Measurements from ENCODE around the gene PLIN4. TPM values are rescaled to one million over a fixed set of nuclear protein-coding genes. Genes with fewer than 3 reads are reported as not detected.
"Not testable (repeated sequence)": the region's sequence is repeated elsewhere in the genome, so short reads cannot be mapped to it uniquely, and the experiment has no call there.

The PLIN4 gene
- total and polyA plus RNA-seq, 10 donors, result 0.27 to 10.2 (median 2.1) TPM

DNA sequence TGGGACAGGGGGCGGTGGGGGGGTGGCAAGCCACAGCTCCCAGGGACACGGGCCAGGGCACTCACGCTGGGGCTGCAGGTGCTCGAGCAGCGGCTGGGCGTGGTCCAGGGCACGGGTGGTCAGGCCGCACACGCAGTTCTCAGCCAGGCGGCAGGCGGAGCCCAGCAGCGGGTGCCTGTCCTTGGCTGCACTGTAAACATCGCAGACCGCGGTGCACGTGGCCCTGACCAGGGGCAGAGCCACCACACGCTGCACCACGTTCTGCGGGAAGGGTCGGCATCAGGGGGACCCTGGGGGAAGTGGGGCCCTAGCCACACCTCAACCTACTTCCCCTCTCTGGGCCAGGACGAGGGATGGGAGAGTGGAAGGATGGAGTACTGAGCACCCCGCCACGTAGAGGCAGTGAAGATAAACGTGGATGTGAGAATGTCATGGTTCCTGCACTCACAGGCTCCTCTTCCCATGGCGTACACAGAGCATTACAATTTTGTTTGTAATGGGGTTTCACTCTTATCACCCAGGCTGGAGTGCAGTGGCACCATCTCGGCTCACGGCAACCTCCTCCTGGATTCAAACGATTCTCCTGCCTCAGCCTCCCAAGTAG is 13.4 kb upstream of the PLIN4 start:
- intact Hi-C loops (cut with DNase I; ENCODE audit: low total_unique reads), result no loop called here

DNA sequence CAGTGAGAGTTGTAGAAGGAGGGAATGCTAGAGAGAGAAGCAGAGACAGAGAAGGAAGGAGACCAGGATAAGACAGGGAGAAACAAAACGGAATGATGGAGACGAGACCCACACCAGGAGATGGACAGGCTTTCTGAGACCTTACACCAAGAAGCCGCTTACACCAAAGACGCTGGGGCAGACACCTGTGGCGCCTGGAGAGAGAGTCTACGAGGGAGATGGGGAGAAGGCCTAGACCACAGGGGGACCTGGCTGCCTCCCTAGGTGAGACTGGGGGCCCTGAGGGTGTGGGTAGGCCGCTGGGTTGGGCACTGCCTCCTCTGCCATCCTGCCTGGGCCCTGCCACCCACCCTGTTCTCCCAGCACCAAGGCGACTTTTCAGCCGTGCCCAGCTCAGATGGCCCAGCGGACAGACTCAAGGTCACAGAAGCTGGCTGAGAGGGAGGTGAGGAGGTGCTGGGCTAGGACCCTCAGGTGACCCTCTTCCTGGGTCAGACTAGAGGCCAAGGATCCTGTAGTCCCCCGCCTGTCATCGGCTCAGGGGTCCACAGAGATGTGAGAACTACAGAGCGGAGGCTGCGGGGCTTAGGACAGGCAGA is 11.7 kb upstream of the PLIN4 start:
- Histone ChIP-seq H3K4me1 (peaks cover 1 to 26% (median 7%) of the 10 kb centered on the region in 6 donors), H3K4me3 (no peak overlapping the region), H3K36me3 (no peaks in the 10 kb centered on the region), H3K27ac (no peak overlapping the region), H3K27me3 (replicated peaks in 1 of 7) (peaks cover 0 to 10% (median 2%) of the 10 kb centered on the region in 7 donors), H3K9me3 (no peaks in the 10 kb centered on the region)
- no peak for TF ChIP-seq POLR2AphosphoS5 (IDR thresholded peaks at IDR 0.05)
- TF ChIP-seq, protein P1, sequence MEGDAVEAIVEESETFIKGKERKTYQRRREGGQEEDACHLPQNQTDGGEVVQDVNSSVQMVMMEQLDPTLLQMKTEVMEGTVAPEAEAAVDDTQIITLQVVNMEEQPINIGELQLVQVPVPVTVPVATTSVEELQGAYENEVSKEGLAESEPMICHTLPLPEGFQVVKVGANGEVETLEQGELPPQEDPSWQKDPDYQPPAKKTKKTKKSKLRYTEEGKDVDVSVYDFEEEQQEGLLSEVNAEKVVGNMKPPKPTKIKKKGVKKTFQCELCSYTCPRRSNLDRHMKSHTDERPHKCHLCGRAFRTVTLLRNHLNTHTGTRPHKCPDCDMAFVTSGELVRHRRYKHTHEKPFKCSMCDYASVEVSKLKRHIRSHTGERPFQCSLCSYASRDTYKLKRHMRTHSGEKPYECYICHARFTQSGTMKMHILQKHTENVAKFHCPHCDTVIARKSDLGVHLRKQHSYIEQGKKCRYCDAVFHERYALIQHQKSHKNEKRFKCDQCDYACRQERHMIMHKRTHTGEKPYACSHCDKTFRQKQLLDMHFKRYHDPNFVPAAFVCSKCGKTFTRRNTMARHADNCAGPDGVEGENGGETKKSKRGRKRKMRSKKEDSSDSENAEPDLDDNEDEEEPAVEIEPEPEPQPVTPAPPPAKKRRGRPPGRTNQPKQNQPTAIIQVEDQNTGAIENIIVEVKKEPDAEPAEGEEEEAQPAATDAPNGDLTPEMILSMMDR (IDR thresholded peaks at IDR 0.05 in 8 of 11, conservative IDR thresholded peaks at IDR 0.05 in 3 of 11), result no peak
- 75 to 86% (median 81%) methylated on average over 12 to 14 of the region's 14 CpGs for WGBS, 5 donors
- DNase-seq, result no peak
- intact Hi-C loops (cut with DNase I; ENCODE audit: low total_unique reads), result loop anchor here (10.0 kb wide), 1 partner anchor 265 kb away; no protein-coding TSS in a partner anchor

More for the DNA sequence above, 13.4 kb upstream of the PLIN4 start:
- no peaks in the 10 kb centered on the region for H3K36me3 ChIP-seq
- H3K27me3 ChIP-seq (replicated peaks in 1 of 7), result peaks cover 0 to 23% (median 7%) of the 10 kb centered on the region in 7 donors
- WGBS, 5 donors, result 34 to 54% (median 41%) methylated on average over 12 to 28 of the region's 28 CpGs
- H3K4me3 ChIP-seq, result no peak overlapping the region
- peak; percentile 7 to 70 (median 59) for TF ChIP-seq POLR2AphosphoS5 (IDR thresholded peaks at IDR 0.05)
- TF ChIP-seq POLR2A (IDR thresholded peaks at IDR 0.05), result no peak
- H3K9me3 ChIP-seq, result no peaks in the 10 kb centered on the region
- H3K27ac ChIP-seq, result peak overlapping the region in 2 of 8 donors; percentile 27 to 41
- DNase-seq, result no peak
- H3K4me1 ChIP-seq, result peaks cover 7 to 37% (median 18%) of the 10 kb centered on the region in 6 donors

DNA sequence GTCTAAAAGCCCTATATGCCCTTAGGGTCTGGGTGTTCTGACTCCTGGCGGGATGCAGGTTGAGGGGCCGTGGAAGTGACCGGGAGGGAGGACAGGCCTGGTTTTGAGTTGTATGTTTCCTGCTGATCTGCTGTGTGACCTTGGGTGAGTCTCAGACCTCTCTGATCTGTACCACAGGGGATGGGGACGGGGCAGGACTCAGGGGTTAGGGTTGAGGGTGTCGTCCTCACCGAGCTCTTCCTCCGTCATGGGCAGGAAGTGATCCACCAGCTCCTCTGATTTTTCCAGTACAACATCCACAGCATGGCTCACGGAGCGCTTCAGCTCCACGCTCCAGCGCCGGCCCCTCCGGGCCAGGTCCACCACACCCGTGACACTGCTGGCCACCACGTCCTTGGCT is 10.6 kb upstream of the PLIN4 start:
- peaks cover 0 to 6% (median 0%) of the 10 kb centered on the region in 7 donors for H3K27me3 ChIP-seq (replicated peaks in 1 of 7)
- WGBS, 5 donors, result 64 to 77% (median 70%) methylated on average over 5 to 15 of the region's 15 CpGs
- TF ChIP-seq, protein P1 (IDR thresholded peaks at IDR 0.05 in 8 of 11, conservative IDR thresholded peaks at IDR 0.05 in 3 of 11), result no peak
- TF ChIP-seq POLR2AphosphoS5 (IDR thresholded peaks at IDR 0.05) (no peak), POLR2A (IDR thresholded peaks at IDR 0.05) (no peak)
- no peak overlapping the region for H3K27ac ChIP-seq
- H3K4me1 ChIP-seq, result peaks cover 0 to 23% (median 4%) of the 10 kb centered on the region in 6 donors
- no peak for DNase-seq
- no peak overlapping the region for H3K4me3 ChIP-seq
- intact Hi-C loops (cut with DNase I; ENCODE audit: low total_unique reads), result loop anchor here (10.0 kb wide), 1 partner anchor 264 kb away; no protein-coding TSS in a partner anchor
- H3K36me3 ChIP-seq, result no peaks in the 10 kb centered on the region
- H3K9me3 ChIP-seq, result no peaks in the 10 kb centered on the region

DNA sequence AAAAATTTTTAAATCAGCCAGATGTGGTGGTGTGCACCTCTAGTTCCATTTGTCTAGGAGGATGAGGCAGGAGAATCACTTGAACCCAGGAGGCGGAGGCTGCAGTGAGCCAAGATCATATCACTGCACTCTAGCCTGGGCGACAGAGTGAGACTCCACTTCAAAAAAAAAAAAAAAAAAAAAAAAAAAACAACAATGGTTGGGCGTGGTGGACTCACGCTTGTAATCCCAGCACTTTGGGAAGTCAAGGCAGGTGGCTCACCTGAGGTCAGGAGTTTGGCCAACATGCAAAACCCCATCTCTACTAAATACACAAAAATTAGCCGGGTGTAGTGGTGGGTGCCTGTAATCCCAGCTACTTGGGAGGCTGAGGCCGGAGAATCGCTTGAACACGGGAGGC is 9.1 kb upstream of the PLIN4 start:
- intact Hi-C loops (cut with DNase I; ENCODE audit: low total_unique reads), result loop anchor here (10.0 kb wide), 1 partner anchor 263 kb away; no protein-coding TSS in a partner anchor
- H3K36me3 ChIP-seq, result not testable (repeated sequence)

DNA sequence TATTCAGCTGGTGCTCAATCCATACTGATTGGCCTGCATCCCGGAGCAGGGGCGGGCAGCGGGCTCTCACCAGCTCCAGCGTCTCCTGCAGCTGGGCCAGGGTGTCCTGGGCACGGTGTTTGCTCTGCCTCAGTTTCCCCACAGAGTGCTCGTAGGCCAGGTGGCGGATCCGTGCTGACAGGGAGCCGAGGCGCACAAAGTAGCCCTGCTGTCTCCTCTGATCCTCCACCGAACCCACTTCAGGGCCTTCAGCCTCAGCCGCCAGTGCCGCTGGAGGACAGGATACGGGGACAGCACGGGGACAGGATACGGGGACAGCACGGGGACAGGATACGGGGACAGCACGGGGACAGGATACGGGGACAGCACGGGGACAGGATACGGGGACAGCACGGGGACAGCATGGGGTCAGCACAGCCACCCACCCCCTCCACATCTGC is 7.3 kb upstream of the PLIN4 start:
- H3K9me3 ChIP-seq, result no peaks in the 10 kb centered on the region
- peak overlapping the region in 2 of 8 donors; percentile 23 to 45 for H3K4me3 ChIP-seq
- H3K36me3 ChIP-seq, result no peaks in the 10 kb centered on the region
- intact Hi-C loops (cut with DNase I; ENCODE audit: low total_unique reads), result loop anchor here (10.0 kb wide), 1 partner anchor 261 kb away; no protein-coding TSS in a partner anchor
- peaks cover 0 to 23% (median 0%) of the 10 kb centered on the region in 7 donors for H3K27me3 ChIP-seq (replicated peaks in 1 of 7)
- TF ChIP-seq POLR2AphosphoS5 (IDR thresholded peaks at IDR 0.05), result peak in 1 of 3 donors; percentile 5
- TF ChIP-seq, protein P1 (IDR thresholded peaks at IDR 0.05 in 8 of 11, conservative IDR thresholded peaks at IDR 0.05 in 3 of 11), result no peak
- TF ChIP-seq POLR2A (IDR thresholded peaks at IDR 0.05), result no peak
- H3K4me1 ChIP-seq, result peaks cover 0 to 18% (median 2%) of the 10 kb centered on the region in 6 donors
- peak overlapping the region in 2 of 8 donors; percentile 19 to 27 for H3K27ac ChIP-seq
- no peak for DNase-seq
- 53 to 74% (median 55%) methylated on average over 19 to 23 of the region's 23 CpGs for WGBS, 5 donors

More for the DNA sequence above, 9.1 kb upstream of the PLIN4 start:
- peaks cover 0 to 25% (median 4%) of the 10 kb centered on the region in 6 donors for H3K4me1 ChIP-seq
- WGBS, 5 donors, result 84 to 93% (median 91%) methylated on average over 8 of the region's 8 CpGs
- not testable (repeated sequence) for H3K9me3 ChIP-seq, H3K27ac ChIP-seq, DNase-seq, H3K4me3 ChIP-seq
- peaks cover 0 to 13% (median 0%) of the 10 kb centered on the region in 7 donors for H3K27me3 ChIP-seq (replicated peaks in 1 of 7)
